Activated T-cell treated with anti-CD3 and anti-CD28 coated beads, Interleukin-2, amount 50 U/mL, for 24 hours (primary cell): Measurements from ENCODE around the gene TBXT.

Source experiments
- DNase-seq: peaks from one replicate; pipeline ENCODE4 v3.0.0-alpha.2; 2020
- H3K27ac Mint-ChIP-seq: 2 replicates; pipeline ENCODE4 v1.8.0; 2020; ENCODE audit warnings: mild to moderate bottlenecking, mixed read lengths
- H3K27me3 Mint-ChIP-seq: 2 replicates; pipeline ENCODE4 v1.8.0; 2020; ENCODE audit warnings: mixed read lengths
- H3K36me3 Mint-ChIP-seq: 2 replicates; pipeline ENCODE4 v1.8.0; 2020; ENCODE audit warnings: low read depth, mixed read lengths
- H3K4me1 Mint-ChIP-seq: 2 replicates; pipeline ENCODE4 v1.8.0; 2020; ENCODE audit warnings: low read depth, mixed read lengths
- H3K4me3 Mint-ChIP-seq: 2 replicates; pipeline ENCODE4 v1.8.0; 2020; ENCODE audit warnings: mild to moderate bottlenecking, moderate library complexity, mixed read lengths
- H3K9me3 Mint-ChIP-seq: 2 replicates; pipeline ENCODE4 v1.8.0; 2020; ENCODE audit warnings: mixed read lengths

The TBXT gene

DNA sequence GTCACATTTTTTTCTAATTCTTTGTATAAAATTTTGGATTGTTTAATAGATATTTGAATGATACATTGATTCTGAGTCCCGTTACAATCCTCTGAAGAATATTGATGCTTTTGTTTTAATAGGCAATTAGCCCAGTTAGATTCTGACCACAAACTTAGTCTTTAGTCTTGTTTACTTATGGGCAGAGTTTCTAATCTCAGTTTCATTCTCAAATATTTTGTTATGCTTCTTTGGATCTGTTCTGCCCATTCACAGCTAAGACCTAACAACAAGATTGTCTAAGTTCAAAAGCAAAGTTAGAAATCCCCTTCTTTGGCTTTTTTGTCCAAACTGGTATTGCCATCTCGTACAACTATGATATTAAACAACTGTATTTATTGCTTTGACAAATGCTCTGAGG, 58.0 kb downstream of the TBXT start:
- H3K36me3 Mint-ChIP-seq, result no peaks in the 10 kb centered on the region
- H3K27ac Mint-ChIP-seq, result no peak overlapping the region
- no peak overlapping the region for H3K4me3 Mint-ChIP-seq
- H3K27me3 Mint-ChIP-seq, result peaks cover 27% of the 10 kb centered on the region
- no peaks in the 10 kb centered on the region for H3K9me3 Mint-ChIP-seq
- DNase-seq, result no peak
- H3K4me1 Mint-ChIP-seq, result peaks cover 2% of the 10 kb centered on the region
